ENCODE results near the gene TCF4.

TCF4 gene

GRCh38 chr18:55543130-55543704, 44.8 kb downstream of the TCF4 start:
- DNase-seq, result peak; percentile 87

- DNase-seq, result peak; percentile 48
Observed at GRCh38 chr18:55541571-55541970, 46.4 kb downstream of the TCF4 start.

DNA sequence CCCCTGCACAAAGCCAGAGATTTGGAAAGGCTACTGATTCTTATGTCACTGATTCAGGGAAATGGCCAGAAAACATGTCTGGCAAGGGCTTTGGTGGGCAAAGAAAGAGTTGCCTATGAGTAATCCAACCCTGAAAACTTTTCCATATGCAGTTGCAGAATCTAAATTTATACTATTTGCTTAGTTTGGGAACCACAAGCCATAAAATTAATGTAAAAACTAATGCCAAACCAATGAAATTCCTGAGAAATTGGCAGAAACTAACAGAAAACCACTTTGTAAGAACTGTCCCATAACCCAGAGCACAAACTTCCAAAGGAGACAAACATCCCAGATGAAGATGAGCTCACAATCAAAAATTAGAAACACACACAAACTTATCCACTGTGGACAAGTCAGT, 48.8 kb downstream of the TCF4 start:
- DNase-seq, result no peak

GRCh38 chr18:55534996-55535395, 53.0 kb downstream of the TCF4 start:
- peak; percentile 47 for DNase-seq

DNA sequence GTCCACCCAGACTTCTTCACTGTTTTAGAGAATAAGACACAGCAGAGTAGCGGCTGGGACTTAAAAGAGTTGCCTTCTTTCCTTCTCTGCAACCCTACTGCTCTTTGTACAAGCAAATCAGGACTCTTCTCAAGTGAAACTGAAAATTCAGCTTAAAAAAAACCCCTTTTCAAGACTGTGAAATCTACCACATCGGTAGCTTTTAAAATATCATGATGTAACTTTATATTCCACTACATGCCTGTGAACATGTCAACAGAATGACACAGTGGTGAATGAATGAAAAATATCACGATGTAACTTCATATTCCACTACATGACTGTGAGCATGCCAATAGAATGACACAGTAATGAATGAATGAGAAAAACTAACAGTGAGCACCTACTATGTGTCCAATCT, 53.4 kb downstream of the TCF4 start:
- no peak for DNase-seq

DNA sequence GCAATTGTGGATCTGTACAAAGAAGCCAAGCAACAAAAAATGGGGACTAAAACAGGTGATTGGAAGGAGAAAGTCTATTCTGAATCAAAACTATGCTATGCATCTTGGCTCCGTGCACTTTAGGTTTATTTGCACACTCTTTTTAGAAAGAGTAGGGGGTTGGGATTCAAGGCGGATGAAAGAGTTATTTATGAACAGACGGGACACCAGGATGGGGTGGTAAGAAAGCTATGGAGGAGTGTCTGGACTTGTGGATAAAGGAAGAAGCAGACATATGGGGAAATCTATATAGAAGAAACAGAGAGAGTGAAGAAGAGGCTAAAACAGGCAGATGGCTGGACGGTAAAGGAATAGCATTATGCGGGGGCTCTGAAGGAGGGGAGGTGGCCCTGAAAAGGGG, 57.8 kb downstream of the TCF4 start:
- DNase-seq, result peak; percentile 93

GRCh38 chr18:55529581-55529980, 58.4 kb downstream of the TCF4 start:
- peak; percentile 91 for DNase-seq

DNA sequence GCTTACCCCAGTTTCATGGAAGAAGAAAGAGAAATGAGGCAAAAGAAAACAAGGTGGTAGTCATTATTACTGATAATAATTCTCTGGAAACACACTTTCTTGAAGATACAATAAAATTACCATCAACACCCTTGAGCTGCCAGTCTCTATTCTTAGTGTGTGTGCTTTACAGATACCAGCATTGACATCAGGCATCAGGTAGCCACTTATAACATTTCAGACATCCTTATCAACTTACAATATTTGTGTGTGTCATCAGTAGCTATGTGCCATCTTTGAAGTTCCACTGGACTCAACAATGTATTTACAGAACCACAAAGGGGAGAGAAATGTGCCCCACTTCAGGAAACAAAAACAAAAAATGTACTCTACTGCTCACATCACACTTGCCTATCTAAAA, 62.1 kb downstream of the TCF4 start:
- no peak for DNase-seq

DNA sequence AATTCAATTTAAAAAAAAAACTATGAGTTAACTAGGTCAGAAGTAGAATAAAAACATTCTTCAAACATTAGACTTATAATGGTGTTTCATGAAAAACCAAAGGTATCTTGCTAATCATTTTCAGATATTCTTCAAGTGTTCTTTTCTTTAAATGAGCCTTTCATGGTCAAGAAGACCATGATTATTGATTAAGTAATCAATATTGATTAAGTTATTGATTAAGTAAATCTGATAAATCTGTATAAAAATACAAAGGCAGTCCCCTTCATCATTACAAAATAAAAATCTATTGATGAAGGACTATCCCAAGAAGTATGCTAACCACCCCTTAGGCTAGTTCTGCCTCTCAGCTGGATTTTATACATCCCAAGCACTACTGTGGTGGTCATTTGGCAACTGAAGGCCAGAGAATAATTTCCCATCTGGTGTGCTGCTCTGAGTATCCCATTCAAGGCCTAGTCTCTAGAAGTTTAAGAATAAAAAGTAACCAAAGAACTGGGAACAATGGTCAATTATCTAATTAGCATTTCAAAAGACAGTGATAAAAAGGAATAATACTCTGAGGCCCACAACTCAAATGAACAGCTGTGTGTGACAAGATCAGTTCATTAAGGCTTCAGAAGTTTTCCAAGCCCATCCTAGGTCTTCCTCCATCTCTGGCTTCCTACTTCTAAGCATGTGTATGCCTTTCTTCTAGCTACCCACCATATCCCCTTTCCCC, 63.5 kb downstream of the TCF4 start:
- peak; percentile 72 for DNase-seq

- DNase-seq, result no peak
Observed at GRCh38 chr18:55523001-55523400, 65.0 kb downstream of the TCF4 start.

DNA sequence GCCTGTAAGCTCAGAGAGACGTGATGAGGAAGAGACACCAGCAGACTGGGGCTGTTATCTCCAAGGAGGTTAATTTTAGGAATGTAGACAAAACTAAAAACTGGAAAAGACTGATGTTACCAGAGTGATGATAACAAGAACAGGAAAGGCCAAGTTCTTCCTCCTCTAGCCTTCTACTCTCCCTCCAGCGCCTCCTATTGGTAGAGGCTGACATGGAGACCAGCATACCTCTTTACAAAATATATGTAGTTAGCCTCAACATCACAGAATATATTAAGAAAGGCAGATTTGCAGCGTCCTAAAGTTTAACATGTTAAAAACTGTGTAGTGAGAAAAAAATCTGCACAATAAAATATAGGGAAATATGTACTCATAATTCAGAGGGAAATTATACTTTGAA, 66.0 kb downstream of the TCF4 start:
- peak; percentile 79 for DNase-seq

DNA sequence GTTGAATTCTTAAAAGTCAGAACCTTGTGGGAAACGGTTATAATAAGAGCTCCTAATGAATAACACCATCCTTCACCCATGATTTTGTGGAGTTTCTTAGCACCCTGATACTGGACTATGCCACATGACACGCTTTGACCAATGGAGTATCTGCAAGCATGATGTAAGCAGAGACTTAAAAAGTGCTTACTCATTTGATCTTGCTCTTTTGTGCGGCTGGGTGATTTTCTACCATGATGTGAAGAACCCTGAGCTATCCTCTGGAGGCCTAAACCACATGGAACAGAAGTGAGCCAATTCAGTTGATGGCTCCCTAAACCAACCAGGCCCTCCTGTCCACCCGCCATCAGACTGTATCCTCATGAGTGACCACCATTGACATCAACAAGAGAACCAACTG, 70.9 kb downstream of the TCF4 start:
- DNase-seq, result no peak

GRCh38 chr18:55515941-55516710, 71.9 kb downstream of the TCF4 start:
- DNase-seq, result no peak

DNA sequence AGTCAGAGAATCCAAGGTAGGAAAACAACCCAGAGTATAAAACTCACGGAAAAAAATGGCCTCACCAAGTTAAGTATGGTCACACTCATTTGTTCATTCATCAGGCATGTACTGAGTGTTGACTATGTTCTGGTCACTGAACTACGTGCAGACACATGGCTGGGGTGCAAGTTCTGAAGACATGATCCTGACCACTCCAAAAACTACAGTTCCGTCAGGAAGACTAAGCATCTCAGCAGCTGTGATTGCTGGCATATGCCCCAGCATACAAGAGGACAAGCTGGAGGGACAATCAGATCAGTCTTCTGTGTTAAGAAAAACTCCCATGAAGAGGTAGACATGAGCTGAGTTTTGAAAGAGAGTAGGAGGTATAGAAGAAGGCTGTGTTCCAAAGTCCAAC, 72.8 kb downstream of the TCF4 start:
- DNase-seq, result no peak

DNA sequence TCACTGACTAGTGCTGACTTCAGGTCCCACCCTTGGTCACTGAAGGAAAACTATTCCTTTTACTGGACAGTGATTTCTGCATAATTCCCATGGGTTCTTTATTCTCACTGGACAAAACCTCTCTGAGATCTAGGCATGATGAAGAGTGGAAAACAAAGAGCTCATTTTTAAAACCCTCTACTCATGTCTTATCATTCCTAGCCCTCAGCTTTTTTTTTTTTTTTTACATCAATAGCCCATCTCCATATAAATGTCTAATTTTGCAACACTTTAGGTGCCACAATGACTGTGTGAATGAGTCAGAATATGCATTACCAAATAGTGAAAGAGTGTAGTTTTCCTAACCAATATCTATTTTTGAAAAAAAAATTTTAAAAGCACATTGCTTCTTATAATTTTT, 74.8 kb downstream of the TCF4 start:
- no peak for DNase-seq

DNA sequence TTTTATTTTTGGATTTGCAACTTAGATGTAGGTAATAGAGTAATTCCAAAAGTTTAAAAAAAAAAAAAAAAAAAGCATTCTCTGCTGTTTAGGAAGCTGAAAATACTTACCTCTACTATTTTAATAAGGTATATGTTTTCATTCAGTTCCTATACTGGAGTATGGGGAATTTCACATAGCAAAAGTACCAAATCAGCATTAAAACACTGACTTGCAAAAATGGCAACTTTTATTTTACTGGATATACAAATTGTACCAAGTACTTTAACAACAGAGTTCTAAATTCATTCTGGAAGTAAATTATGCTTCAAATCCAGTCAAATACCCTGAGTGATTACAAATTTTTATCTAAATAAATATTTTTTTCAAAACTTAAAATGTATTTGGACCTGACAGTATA, 76.7 kb downstream of the TCF4 start:
- no peak for DNase-seq

DNA sequence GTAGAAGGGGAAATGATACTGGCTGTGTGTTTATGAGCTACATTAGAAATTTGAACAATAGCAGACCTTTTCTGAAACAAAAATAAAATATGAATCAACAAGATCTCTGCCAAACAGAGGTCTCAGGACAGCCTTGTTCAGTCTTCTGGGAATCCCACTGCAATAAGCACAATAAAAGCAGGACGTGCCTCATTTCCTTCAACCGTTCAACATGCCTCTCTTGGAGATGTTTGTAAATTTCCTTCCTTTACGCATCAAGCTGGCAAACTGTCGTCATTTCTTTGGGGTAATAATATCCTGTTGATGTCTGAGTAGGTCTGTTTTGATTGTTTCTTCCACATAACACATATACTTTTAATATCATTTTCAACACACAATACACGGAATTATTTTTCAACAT, 77.2 kb downstream of the TCF4 start:
- DNase-seq, result peak; percentile 88

GRCh38 chr18:55509631-55510324, 78.2 kb downstream of the TCF4 start:
- no peak for DNase-seq

- DNase-seq, result no peak
Observed at GRCh38 chr18:55508651-55509050, 79.3 kb downstream of the TCF4 start.

GRCh38 chr18:55506074-55506473, 81.9 kb downstream of the TCF4 start:
- DNase-seq, result peak; percentile 52

GRCh38 chr18:55504808-55505207, 83.2 kb downstream of the TCF4 start:
- DNase-seq, result peak; percentile 86

- DNase-seq, result no peak
Observed at GRCh38 chr18:55503167-55503820, 84.7 kb downstream of the TCF4 start.
